OCI-LY3 (cell line): Measurements from ENCODE around the gene R3HCC1L.

Experiments used
- EZH2phosphoT487 ChIP-seq: fragments of 200-600 bp; shearing (Covaris generic); IDR thresholded peaks from 2 replicates; pipeline ENCODE4 v1.6.1; 2018; ENCODE audit warnings: antibody characterized with exemption, mixed run types, low read depth
- TF ChIP-seq, protein P1 (sequence below): fragments of 200-600, 300-600 bp; sonication (generic); IDR thresholded peaks from 2 replicates; pipeline ENCODE4 v1.5.1; 2014; ENCODE audit warnings: antibody characterized with exemption, low read length, low read depth

DNA sequence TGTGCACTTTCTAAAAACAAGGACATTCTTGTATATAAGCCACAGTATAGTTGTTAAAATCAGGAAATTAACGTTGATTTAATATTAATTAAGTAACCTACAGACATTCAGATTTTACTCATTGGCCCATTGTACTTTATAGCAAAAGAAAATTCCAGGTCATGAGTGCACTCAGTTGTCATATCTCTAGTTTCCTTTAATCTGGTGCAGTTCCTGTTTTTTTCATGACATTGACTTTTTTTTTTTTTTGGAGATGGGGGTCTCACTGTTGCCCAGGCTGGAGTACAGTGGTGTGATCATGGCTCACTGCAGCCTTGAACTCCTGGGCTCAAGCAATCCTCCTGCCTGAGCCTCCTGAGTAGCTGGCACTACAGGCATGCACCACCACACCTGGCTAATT lies 24.1 kb downstream of the R3HCC1L start:
- TF ChIP-seq, protein P1, sequence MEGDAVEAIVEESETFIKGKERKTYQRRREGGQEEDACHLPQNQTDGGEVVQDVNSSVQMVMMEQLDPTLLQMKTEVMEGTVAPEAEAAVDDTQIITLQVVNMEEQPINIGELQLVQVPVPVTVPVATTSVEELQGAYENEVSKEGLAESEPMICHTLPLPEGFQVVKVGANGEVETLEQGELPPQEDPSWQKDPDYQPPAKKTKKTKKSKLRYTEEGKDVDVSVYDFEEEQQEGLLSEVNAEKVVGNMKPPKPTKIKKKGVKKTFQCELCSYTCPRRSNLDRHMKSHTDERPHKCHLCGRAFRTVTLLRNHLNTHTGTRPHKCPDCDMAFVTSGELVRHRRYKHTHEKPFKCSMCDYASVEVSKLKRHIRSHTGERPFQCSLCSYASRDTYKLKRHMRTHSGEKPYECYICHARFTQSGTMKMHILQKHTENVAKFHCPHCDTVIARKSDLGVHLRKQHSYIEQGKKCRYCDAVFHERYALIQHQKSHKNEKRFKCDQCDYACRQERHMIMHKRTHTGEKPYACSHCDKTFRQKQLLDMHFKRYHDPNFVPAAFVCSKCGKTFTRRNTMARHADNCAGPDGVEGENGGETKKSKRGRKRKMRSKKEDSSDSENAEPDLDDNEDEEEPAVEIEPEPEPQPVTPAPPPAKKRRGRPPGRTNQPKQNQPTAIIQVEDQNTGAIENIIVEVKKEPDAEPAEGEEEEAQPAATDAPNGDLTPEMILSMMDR, result no peak
- no peak for TF ChIP-seq EZH2phosphoT487
